ENCODE data around the gene PHF21A.
A peak's percentile ranks its signal among the peaks of the same experiment; 100 is the strongest.

PHF21A gene

DNA sequence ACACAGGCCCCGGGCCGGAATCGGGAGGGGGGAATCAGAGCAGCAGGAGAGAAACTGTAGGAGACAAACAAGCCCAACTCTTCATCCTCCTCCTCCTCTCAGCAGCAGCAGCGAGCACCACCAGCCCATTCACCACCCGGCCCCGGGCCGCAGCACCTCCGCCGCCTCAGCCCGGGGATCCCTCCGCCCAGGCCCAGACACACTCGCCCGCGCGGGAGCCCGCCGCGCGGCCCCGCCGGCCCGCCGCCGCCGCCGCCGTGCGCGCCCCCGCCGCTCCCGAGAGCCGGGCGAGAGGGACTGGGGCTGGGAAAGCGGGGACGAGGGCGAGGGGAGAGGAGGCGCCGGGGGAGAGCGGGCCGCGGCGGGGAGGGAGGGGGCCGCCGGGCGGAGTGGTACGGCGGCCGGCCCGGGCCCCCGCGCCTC is at the start of gene PHF21A:
Gene PHF21A, minus strand, starts transcription at position 154 of the 423 bp plus-strand sequence. CDS start 37,235 bp downstream, outside the sequence.
- no peaks in the 10 kb centered on the region for H3K9me3 Mint-ChIP-seq
- H3K4me3 Mint-ChIP-seq: peak within 1 kb of the TSS; percentile 90
- H3K36me3 Mint-ChIP-seq (ENCODE audit: low read depth): no peaks in the 10 kb centered on the region
- H3K27me3 Mint-ChIP-seq: no peaks in the 10 kb centered on the region
- H3K4me1 Mint-ChIP-seq (ENCODE audit: low read depth): peaks cover 49% of the 10 kb centered on the region
- peak within 1 kb of the TSS; percentile 91 for H3K27ac Mint-ChIP-seq

DNA sequence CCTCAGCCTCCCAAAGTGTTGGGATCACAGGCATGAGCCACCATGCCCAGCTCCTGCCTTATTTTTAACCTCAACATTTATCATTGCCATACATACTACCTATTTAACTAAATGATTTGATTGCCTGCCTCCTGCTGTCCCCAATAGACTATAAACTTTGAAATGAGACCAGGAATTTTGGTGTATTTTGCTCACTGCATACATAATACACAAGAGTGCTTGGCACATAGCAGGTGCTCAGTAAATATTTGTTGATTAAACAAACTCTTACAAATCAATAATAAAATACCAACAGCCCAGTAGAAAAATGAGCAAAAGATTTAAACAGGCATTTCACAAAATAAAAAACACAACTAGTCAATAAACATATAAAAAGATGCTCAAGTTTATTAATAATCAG is 49.5 kb upstream of the PHF21A start:
- Mint-ChIP-seq H3K4me1 (ENCODE audit: low read depth) (no peaks in the 10 kb centered on the region), H3K27ac (no peak overlapping the region), H3K4me3 (no peak overlapping the region), H3K36me3 (ENCODE audit: low read depth) (no peaks in the 10 kb centered on the region), H3K27me3 (peaks cover 26% of the 10 kb centered on the region), H3K9me3 (no peaks in the 10 kb centered on the region)

DNA sequence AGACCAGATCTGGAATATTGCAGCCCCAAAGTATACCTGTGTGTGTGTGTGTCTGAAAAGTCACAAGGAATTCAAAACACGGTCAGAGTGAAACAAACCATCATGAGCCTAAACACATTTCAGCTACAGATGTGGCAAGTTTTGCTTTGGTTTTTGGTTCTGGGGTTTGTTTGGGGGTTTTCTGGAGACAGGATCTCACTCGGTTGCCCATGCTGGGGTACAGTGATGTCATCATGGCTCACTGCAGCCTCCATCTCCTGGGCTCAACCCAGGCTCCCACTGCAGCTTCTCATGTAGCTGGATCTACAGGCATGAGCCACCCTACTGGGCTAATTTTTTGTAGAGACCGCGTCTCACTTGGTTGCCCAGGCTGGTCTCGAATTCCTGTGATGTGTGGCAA is 41.4 kb upstream of the PHF21A start:
- Mint-ChIP-seq H3K27ac (no peak overlapping the region), H3K4me1 (ENCODE audit: low read depth) (peaks cover 4% of the 10 kb centered on the region), H3K9me3 (no peaks in the 10 kb centered on the region), H3K4me3 (no peak overlapping the region), H3K36me3 (ENCODE audit: low read depth) (no peaks in the 10 kb centered on the region), H3K27me3 (peaks cover 31% of the 10 kb centered on the region)

DNA sequence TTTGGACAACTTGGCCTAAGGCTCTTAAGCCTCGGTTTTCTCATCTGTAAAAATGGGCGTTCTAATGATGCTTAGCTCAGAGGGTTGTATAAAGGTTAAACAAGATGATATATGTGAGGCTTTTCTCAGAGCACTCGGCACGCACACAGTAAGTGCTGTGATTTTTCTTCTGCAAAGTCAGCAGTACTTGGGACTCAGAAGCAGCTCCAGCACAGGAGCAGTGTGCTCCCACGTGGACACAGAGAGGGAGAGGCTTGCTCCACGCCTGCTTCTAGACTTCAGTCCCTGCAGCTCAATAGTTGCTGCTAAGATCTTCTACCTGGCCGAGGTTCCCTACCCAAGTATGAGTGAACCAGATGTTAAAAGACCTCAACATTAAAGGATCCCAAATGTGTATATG is 39.9 kb upstream of the PHF21A start:
- Mint-ChIP-seq H3K36me3 (ENCODE audit: low read depth) (no peaks in the 10 kb centered on the region), H3K9me3 (no peaks in the 10 kb centered on the region), H3K27me3 (peaks cover 33% of the 10 kb centered on the region), H3K27ac (no peak overlapping the region), H3K4me1 (ENCODE audit: low read depth) (peaks cover 4% of the 10 kb centered on the region), H3K4me3 (no peak overlapping the region)

DNA sequence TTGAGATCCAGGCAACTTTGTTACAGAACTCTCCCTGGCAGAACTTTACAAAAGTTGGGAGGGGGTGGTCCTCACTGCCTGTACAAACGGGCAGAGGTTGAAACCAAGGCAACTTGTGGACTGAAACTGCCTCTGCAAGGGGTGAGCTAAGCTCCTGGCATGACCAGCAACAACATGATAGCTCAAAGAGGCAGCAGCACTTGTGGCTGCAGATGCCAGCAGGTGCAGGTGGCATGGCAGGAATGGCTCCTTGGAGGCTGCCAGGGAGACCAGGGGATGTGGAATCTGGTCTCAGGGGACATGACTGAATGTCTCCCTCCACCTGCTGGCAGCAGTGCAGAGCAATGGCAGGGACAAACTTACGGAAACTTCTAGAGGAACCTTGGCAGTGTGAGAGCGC is 38.8 kb upstream of the PHF21A start:
- Mint-ChIP-seq H3K4me1 (ENCODE audit: low read depth) (peaks cover 4% of the 10 kb centered on the region), H3K36me3 (ENCODE audit: low read depth) (no peaks in the 10 kb centered on the region), H3K4me3 (no peak overlapping the region), H3K9me3 (no peaks in the 10 kb centered on the region), H3K27ac (no peak overlapping the region), H3K27me3 (peaks cover 33% of the 10 kb centered on the region)

DNA sequence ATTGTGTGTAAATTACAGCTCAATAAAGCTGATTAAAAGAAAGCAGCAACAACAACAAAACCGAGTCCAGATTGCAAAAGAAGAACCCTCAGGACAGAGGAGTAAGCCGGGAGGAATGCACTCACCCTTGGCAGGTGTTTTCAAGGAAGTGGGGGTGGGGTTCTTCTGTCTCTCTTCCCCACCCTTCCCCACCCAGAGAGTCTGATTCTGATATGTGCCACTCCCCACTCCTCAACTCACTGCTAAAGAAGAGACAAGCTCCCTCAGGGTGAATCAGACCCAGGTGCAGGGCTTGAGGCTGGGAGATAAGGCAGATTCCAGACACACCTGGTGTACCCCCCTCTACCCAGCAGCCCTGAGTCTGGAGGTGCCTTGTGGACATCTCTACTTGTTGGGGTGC is 38.4 kb upstream of the PHF21A start:
- H3K4me1 Mint-ChIP-seq (ENCODE audit: low read depth): peaks cover 4% of the 10 kb centered on the region
- no peaks in the 10 kb centered on the region for H3K9me3 Mint-ChIP-seq
- peaks cover 33% of the 10 kb centered on the region for H3K27me3 Mint-ChIP-seq
- no peak overlapping the region for H3K27ac Mint-ChIP-seq
- H3K4me3 Mint-ChIP-seq: no peak overlapping the region
- no peaks in the 10 kb centered on the region for H3K36me3 Mint-ChIP-seq (ENCODE audit: low read depth)

DNA sequence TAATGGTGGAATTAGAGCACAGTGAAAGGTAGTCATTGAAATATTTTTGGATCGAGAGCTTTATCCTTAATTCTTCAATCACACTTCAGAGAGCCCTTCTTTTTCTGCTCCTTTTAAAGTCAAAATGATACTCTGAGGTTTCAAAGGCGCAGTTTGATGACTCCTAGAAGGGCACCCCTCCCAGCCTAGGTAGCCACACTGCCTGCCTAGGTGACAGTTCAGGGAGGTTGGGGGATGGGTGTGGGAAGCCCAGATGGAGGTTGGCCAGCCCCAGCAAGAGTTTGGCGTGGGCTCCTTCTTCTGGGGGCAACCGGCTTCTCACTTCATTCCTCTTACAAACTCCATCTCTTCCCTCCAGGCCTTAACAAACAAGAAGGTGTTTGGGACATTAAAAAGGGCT is 28.6 kb upstream of the PHF21A start:
- H3K27me3 Mint-ChIP-seq: peaks cover 16% of the 10 kb centered on the region
- H3K9me3 Mint-ChIP-seq: no peaks in the 10 kb centered on the region
- H3K4me1 Mint-ChIP-seq (ENCODE audit: low read depth): no peaks in the 10 kb centered on the region

DNA sequence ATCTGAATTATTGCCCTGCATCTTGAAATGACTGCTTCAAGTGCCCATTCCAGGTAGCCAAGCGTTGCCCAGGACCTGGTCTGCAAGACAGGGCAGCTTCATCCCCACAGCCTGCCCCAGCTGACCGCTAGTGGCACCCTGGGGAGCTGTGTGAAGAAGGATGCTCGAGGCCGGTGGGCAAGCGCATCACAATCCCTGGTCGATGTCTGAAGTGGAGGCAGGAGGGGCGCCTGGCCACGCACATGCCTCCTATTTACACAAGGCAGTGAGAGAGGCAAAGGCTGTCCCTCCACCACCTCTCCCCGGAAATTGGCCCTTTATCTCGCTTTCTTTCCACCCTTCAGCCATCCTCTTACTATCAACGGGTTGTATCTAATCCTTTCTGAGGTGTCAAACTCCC is 28.1 kb upstream of the PHF21A start:
- no peak overlapping the region for H3K27ac Mint-ChIP-seq
- H3K4me3 Mint-ChIP-seq: no peak overlapping the region
- H3K4me1 Mint-ChIP-seq (ENCODE audit: low read depth): no peaks in the 10 kb centered on the region
- H3K9me3 Mint-ChIP-seq: no peaks in the 10 kb centered on the region
- H3K27me3 Mint-ChIP-seq: peaks cover 16% of the 10 kb centered on the region
- no peaks in the 10 kb centered on the region for H3K36me3 Mint-ChIP-seq (ENCODE audit: low read depth)

More for the DNA sequence above, 28.6 kb upstream of the PHF21A start:
- no peaks in the 10 kb centered on the region for H3K36me3 Mint-ChIP-seq (ENCODE audit: low read depth)
- no peak overlapping the region for H3K27ac Mint-ChIP-seq
- no peak overlapping the region for H3K4me3 Mint-ChIP-seq

DNA sequence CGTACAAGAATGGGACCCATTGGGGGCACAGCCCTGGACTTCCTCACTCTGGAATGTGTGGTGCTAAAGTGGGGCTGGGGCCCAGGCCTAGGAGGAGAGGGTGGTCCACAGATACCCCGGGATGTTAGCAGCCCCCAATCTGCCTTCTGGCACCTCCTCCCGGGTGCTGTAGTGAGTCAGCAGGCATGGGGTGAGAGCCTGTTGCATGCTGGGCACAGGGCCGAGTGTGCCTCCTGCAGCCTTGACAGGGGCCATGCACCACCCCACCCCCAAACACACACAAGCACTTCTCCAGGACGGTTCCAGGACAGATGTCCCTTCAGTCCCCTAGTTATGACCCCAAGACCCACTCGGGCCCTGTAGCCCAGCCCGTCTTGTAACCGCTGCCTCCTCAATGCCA is 23.5 kb upstream of the PHF21A start:
- no peaks in the 10 kb centered on the region for H3K4me1 Mint-ChIP-seq (ENCODE audit: low read depth)
- no peaks in the 10 kb centered on the region for H3K36me3 Mint-ChIP-seq (ENCODE audit: low read depth)
- H3K4me3 Mint-ChIP-seq: no peak overlapping the region
- no peaks in the 10 kb centered on the region for H3K9me3 Mint-ChIP-seq
- peaks cover 9% of the 10 kb centered on the region for H3K27me3 Mint-ChIP-seq
- H3K27ac Mint-ChIP-seq: no peak overlapping the region

DNA sequence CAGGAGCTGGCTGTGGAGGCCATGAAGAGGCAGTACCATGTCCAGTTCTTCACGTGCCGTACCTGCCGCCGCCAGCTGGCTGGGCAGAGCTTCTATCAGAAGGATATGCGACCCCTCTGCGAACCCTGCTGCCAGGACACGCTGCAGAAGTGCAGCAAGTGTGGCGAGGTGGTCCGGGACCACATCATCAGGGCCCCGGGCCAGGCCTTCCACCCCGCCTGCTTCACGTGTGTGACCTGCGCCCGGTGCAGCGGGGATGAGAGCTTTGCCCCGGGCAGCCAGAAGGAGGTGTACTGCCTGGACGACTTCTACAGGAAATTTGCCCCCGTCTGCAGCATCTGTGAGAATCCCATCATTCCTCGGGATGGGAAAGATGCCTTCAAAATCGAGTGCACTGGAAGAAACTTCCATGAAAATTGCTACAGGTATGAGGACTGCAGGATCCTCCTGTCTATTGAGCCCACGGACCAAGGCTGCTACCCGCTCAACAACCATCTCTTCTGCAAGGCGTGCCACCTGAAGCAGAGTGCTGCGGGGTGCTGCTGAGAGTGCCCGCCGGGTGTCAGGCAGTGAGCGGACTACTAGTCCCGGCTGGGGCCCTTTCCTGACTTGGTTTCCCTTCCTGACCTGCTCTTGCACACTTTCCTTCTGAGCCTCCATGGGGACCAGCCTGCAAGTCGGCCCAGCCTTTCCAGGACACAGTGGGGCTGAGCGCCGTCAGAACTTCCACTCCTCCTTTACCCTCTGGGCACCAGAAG is 22.0 kb upstream of the PHF21A start:
- Mint-ChIP-seq H3K4me1 (ENCODE audit: low read depth) (no peaks in the 10 kb centered on the region), H3K9me3 (no peaks in the 10 kb centered on the region), H3K4me3 (no peak overlapping the region), H3K36me3 (ENCODE audit: low read depth) (no peaks in the 10 kb centered on the region), H3K27ac (no peak overlapping the region), H3K27me3 (peaks cover 7% of the 10 kb centered on the region)

DNA sequence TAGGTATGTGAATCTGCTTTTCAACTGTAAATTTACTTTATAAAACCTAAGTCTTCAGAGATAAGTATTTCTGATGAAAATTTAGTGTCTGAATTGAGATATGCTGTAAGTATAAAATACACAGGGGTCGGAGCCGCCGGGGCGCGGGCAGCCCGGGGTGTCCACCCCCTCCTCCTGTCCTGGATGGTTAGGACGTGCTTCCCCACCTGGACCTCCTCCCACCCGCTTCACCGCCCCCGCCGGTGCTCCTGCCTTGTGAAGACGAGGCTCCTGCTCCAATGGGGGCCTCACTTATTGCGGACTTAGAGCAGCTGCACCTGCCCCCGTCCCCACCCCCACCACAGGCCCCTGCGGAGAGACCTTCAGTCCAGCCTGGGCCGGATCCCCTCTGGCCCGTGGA is 21.3 kb upstream of the PHF21A start:
- H3K27ac Mint-ChIP-seq: no peak overlapping the region

DNA sequence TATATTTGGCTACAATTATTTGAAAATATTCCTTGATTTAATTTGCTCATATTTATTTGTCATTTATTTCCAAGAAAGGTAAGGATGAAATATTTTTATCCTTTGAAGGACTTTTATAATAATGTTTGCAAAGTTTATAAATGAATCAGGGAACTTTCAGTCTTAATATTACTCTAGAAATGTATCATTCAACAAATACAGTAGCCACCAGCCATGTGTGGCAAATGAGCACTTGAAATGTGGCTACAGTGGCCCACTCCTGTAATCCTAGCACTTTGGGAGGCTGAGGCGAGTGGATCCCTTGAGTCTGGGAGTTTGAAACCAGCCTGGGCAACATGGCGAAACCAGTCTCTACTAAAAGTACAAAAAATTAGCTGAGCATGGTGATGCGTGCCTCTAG is 20.3 kb upstream of the PHF21A start:
- no peaks in the 10 kb centered on the region for H3K4me1 Mint-ChIP-seq (ENCODE audit: low read depth)
- H3K27ac Mint-ChIP-seq: no peak overlapping the region
- no peaks in the 10 kb centered on the region for H3K36me3 Mint-ChIP-seq (ENCODE audit: low read depth)
- H3K9me3 Mint-ChIP-seq: no peaks in the 10 kb centered on the region
- H3K27me3 Mint-ChIP-seq: peaks cover 8% of the 10 kb centered on the region
- H3K4me3 Mint-ChIP-seq: no peak overlapping the region

More for the DNA sequence above, 21.3 kb upstream of the PHF21A start:
- Mint-ChIP-seq H3K36me3 (ENCODE audit: low read depth) (no peaks in the 10 kb centered on the region), H3K4me3 (no peak overlapping the region), H3K27me3 (peaks cover 8% of the 10 kb centered on the region), H3K9me3 (no peaks in the 10 kb centered on the region), H3K4me1 (ENCODE audit: low read depth) (no peaks in the 10 kb centered on the region)

DNA sequence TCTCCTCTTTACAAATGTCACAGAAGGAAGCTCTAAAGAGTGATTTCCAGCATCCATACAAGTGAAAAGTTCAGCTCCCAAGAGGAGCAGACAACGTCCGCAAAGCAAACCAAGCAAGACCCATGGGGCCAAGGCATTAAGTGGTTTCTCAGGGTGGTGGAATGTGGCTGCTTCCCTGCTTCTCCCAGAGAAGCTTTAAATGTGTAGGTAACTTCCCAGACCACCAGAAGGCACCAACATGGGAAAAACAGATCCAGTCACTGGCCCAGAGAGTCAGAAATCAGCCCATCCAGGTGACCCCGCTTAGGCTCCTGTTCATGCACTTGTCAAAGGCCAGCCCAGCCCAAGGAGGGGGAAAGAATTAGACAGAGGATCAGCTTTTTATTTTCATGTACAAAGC is 13.3 kb upstream of the PHF21A start:
- Mint-ChIP-seq H3K27me3 (peaks cover 4% of the 10 kb centered on the region), H3K4me3 (no peak overlapping the region), H3K27ac (no peak overlapping the region), H3K9me3 (no peaks in the 10 kb centered on the region), H3K4me1 (ENCODE audit: low read depth) (no peaks in the 10 kb centered on the region), H3K36me3 (ENCODE audit: low read depth) (no peaks in the 10 kb centered on the region)

DNA sequence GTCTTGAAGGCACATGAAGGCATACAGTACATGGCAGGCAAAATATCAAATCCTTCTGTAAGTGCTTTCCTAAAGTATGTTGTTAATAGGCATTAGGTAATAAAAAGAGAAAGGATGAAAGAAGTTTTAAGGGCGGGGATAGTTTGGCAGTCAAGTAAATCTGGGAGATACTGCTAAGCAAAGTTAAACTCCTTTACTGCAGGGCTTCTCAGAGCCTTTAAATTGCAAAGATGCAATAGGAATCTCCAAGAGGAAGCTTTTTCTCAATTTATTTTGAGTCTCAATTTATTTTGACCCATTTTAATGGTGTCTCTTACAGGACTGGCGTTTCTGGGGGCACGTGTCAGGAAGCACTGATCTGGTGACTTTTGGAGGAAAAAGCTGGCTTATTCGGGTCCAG is 12.8 kb upstream of the PHF21A start:
- H3K36me3 Mint-ChIP-seq (ENCODE audit: low read depth): no peaks in the 10 kb centered on the region
- H3K4me1 Mint-ChIP-seq (ENCODE audit: low read depth): no peaks in the 10 kb centered on the region
- peaks cover 4% of the 10 kb centered on the region for H3K27me3 Mint-ChIP-seq
- no peaks in the 10 kb centered on the region for H3K9me3 Mint-ChIP-seq
- no peak overlapping the region for H3K27ac Mint-ChIP-seq
- H3K4me3 Mint-ChIP-seq: no peak overlapping the region

DNA sequence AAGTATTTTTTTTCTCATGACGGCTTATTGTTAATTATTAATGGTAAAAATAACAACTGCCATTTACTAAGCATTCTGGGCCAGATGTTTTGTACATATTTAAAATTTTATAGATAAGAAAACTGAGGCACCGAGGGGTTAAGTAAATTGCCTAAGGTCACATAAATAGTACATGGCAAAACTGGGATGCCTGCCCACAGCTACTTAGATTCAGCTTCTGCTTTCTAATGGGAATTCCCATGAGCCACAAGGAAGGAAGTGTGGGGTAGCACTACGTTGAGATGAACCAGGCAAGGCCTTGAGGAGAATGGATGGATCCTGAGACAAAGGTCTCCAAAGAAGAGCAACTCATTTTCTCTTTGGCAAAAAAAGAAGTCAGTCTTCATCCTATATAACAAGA is 11.9 kb upstream of the PHF21A start:
- no peaks in the 10 kb centered on the region for H3K9me3 Mint-ChIP-seq
- H3K4me3 Mint-ChIP-seq: no peak overlapping the region
- no peaks in the 10 kb centered on the region for H3K36me3 Mint-ChIP-seq (ENCODE audit: low read depth)
- no peaks in the 10 kb centered on the region for H3K27me3 Mint-ChIP-seq
- H3K4me1 Mint-ChIP-seq (ENCODE audit: low read depth): no peaks in the 10 kb centered on the region
- no peak overlapping the region for H3K27ac Mint-ChIP-seq

DNA sequence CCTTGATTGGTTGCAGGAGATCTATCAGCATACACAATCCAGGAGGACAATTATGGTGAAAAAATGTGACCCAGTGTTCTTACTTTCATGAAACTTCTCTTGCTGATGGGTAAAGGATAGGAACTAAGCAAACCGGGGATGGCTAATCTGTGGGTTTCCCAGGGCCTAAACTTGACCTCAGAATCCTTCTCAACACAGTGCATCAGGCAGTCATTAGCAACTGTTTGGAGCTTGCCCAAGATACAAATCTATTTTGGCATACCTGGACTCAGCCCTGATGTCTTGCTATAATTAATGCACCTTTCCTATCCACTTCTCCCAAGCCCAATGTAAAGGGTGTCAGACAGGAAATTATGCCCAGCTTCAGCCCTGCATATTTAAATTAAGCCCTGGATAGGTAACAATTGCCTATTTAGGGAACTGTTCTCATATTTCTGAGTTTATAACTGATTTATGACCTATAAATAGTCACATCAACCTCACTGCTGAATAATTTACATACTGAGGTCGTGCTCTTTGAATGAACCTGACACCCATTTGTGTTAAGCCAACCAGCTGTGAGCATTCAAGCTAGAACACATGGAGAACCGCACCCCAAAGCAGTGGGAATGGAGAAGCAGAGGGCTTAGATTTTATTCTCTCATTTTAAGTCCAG is 9.2 kb upstream of the PHF21A start:
- Mint-ChIP-seq H3K27me3 (no peaks in the 10 kb centered on the region), H3K27ac (no peak overlapping the region), H3K4me1 (ENCODE audit: low read depth) (peaks cover 13% of the 10 kb centered on the region), H3K9me3 (no peaks in the 10 kb centered on the region), H3K36me3 (ENCODE audit: low read depth) (no peaks in the 10 kb centered on the region), H3K4me3 (no peak overlapping the region)

Data from stimulated activated naive CD8-positive, alpha-beta T cell treated with anti-CD3 and anti-CD28 coated beads, Interleukin-15, Interleukin-2, amounts not matched to agents 100 ng/mL and 50 ng/mL, for 24 hours (primary cell).